Transverse colon (tissue), 4 donors: ENCODE results near the gene THTPA. TPM values are rescaled to one million over a fixed set of nuclear protein-coding genes. Genes with fewer than 3 reads are reported as not detected.

Experiments
- DNase-seq: peaks from one replicate; pipeline ENCODE4 v3.0.0-alpha.2; 2019
- H3K27ac ChIP-seq, 4 donors: fragments of 200-600 bp; sonication (generic); 2 replicates each; pipeline ENCODE4 v1.5.1; 2016 to 2018; ENCODE audit warnings: inconsistent platforms in 4 of 4
- H3K27me3 ChIP-seq: fragments of 200-600 bp; sonication (generic); 2 replicates; pipeline ENCODE4 v1.5.1; 2017; ENCODE audit warnings: inconsistent platforms
- H3K36me3 ChIP-seq, 4 donors: fragments of 200-600 bp; sonication (generic); 2 replicates each; pipeline ENCODE4 v1.5.1; 2017 to 2019; ENCODE audit warnings: inconsistent platforms in 4 of 4
- H3K4me1 ChIP-seq, 4 donors: fragments of 200-600 bp; sonication (generic); 2 replicates each; pipeline ENCODE4 v1.5.1; 2017 to 2020; ENCODE audit warnings: inconsistent platforms in 4 of 4
- H3K4me3 ChIP-seq, 4 donors: fragments of 200-600 bp; sonication (generic); 1 replicate in 1 of 4; 2 replicates in 3 of 4; pipeline versions ENCODE4 v1.5.1 to v1.6.1; 2017 to 2019; ENCODE audit warnings: inconsistent platforms in 4 of 4
- H3K9me3 ChIP-seq, 2 donors: fragments of 200-600 bp; sonication (generic); 2 replicates each; pipeline ENCODE4 v1.5.1; 2017 to 2019; ENCODE audit warnings: inconsistent platforms in 2 of 2
- CTCF ChIP-seq, 5 experiments: fragments of 200-600 bp in 3 of 5; fragments of 450-650 bp in 2 of 5; sonication (generic) in 3 of 5; IDR thresholded peaks; 1 replicate in 2 of 5; 2 replicates in 3 of 5; pipeline ENCODE4 v1.5.1; 2016 to 2017; ENCODE audit warnings: antibody characterized with exemption in 5 of 5, inconsistent platforms in 3 of 5, mild to moderate bottlenecking in 2 of 5, moderate library complexity in 1 of 5
- EP300 ChIP-seq: sonication (generic); formaldehyde crosslinking; IDR thresholded peaks from one replicate; pipeline ENCODE4 v1.6.1; 2017; ENCODE audit warnings: antibody characterized with exemption, low read depth
- POLR2A ChIP-seq: fragments of 450-650 bp; IDR thresholded peaks from one replicate; pipeline ENCODE4 v1.6.1; 2016; ENCODE audit warnings: antibody characterized with exemption, mild to moderate bottlenecking, moderate library complexity
- POLR2AphosphoS5 ChIP-seq, 3 donors: sonication (generic); formaldehyde crosslinking; IDR thresholded peaks; one replicate each; pipeline ENCODE4 v1.6.1; 2016; ENCODE audit warnings: antibody characterized with exemption in 3 of 3
- WGBS, 2 donors: methylation state at CpG; one replicate each; pipeline ENCODE4 v1.1.5; 2018; ENCODE audit warnings: low coverage in 1 of 2; 5-methylcytosine and 5-hydroxymethylcytosine counted together
- in situ Hi-C, 4 donors: fragments of 200-750 bp; cut with MboI; loops; one replicate each; pipeline versions ENCODE4 v1.15.0 to v1.15.1; 2017; ENCODE audit warnings: low sequenced_read_pairs in 3 of 4, low pct_ligation_motif_present in 1 of 4, low pct_unique_long_range_greater_than_20kb in 1 of 4
- intact Hi-C: fragments of 100-400 bp; cut with DNase I; formaldehyde crosslinking; loops from one replicate; pipeline ENCODE4 v1.15.1; 2023; ENCODE audit warnings: low total_unique reads
- total RNA-seq, 4 donors: library from RNA; depleted of rRNA; stranded (reverse); fragments of >200 nt; gene quantifications; one replicate each; pipeline ENCODE4 v1.1.0, GENCODE V29; 2016

The THTPA gene
- total RNA-seq, 4 donors from 2014 or later: 6.8 to 34.0 (median 26.0) TPM

GRCh38 chr14:23603103-23603502 is 47.0 kb downstream of the THTPA start:
- no peak for DNase-seq
- Histone ChIP-seq H3K27me3 (no peaks in the 10 kb centered on the region), H3K4me1 (no peaks in the 10 kb centered on the region), H3K9me3 (no peaks in the 10 kb centered on the region), H3K27ac (no peak overlapping the region), H3K4me3 (no peak overlapping the region), H3K36me3 (no peaks in the 10 kb centered on the region)
- TF ChIP-seq CTCF (IDR thresholded peaks at IDR 0.05) (no peak), POLR2AphosphoS5 (IDR thresholded peaks at IDR 0.05) (no peak), EP300 (no peak), POLR2A (no peak)
- in situ Hi-C loops: no loop called here
- 82% methylated on average over 2 of the region's 2 CpGs; no CpG with 5 or more reads in 1 of the 2 donors for WGBS, 2 donors
- intact Hi-C loops: no loop called here

GRCh38 chr14:23604148-23604547 is 48.1 kb downstream of the THTPA start:
- intact Hi-C loops (no loop called here), in situ Hi-C loops (no loop called here)
- Histone ChIP-seq H3K36me3 (no peaks in the 10 kb centered on the region), H3K4me3 (no peak overlapping the region), H3K27ac (no peak overlapping the region), H3K9me3 (no peaks in the 10 kb centered on the region), H3K27me3 (no peaks in the 10 kb centered on the region), H3K4me1 (peaks cover 0 to 5% (median 2%) of the 10 kb centered on the region in 4 donors)
- TF ChIP-seq EP300: no peak
- no peak for TF ChIP-seq POLR2AphosphoS5 (IDR thresholded peaks at IDR 0.05)
- TF ChIP-seq CTCF (IDR thresholded peaks at IDR 0.05): no peak
- 92 to 94% methylated on average over 2 of the region's 2 CpGs for WGBS, 2 donors
- DNase-seq: no peak

- intact Hi-C loops (no loop called here), in situ Hi-C loops (no loop called here)
- no peak for DNase-seq
These were observed 48.7 kb downstream of the THTPA start for GRCh38 chr14:23604675-23605170.

GRCh38 chr14:23605931-23606585 is 50.0 kb downstream of the THTPA start:
- peaks cover 0 to 24% (median 17%) of the 10 kb centered on the region in 4 donors for H3K4me1 ChIP-seq
- DNase-seq: no peak
- 50 to 67% methylated on average over 2 to 6 of the region's 6 CpGs for WGBS, 2 donors
- H3K36me3 ChIP-seq: no peaks in the 10 kb centered on the region
- intact Hi-C loops: no loop called here
- H3K9me3 ChIP-seq: no peaks in the 10 kb centered on the region
- in situ Hi-C loops: no loop called here
- TF ChIP-seq POLR2A: no peak
- TF ChIP-seq POLR2AphosphoS5 (IDR thresholded peaks at IDR 0.05): no peak
- H3K27ac ChIP-seq: no peak overlapping the region
- no peaks in the 10 kb centered on the region for H3K27me3 ChIP-seq
- H3K4me3 ChIP-seq: no peak overlapping the region

More at GRCh38 chr14:23604675-23605170, 48.7 kb downstream of the THTPA start:
- H3K9me3 ChIP-seq: no peaks in the 10 kb centered on the region
- H3K4me1 ChIP-seq: peaks cover 0 to 11% (median 5%) of the 10 kb centered on the region in 4 donors
- H3K36me3 ChIP-seq: no peaks in the 10 kb centered on the region
- H3K27ac ChIP-seq: no peak overlapping the region
- 88% methylated on average over 1 to 3 of the region's 3 CpGs for WGBS, 2 donors
- H3K4me3 ChIP-seq: no peak overlapping the region
- no peak for TF ChIP-seq CTCF (IDR thresholded peaks at IDR 0.05)
- TF ChIP-seq POLR2AphosphoS5 (IDR thresholded peaks at IDR 0.05): no peak
- no peaks in the 10 kb centered on the region for H3K27me3 ChIP-seq
